GM23338 (cell line): ENCODE data around the gene KLHL25. TPM values are rescaled to one million over a fixed set of nuclear protein-coding genes. Genes with fewer than 3 reads are reported as not detected.

Experiments
- ATAC-seq: fragments of 200-7000 bp; cut with Tn5 transposase; 3 replicates; pipeline ENCODE4 v1.9.1; 2020
- DNase-seq: peaks from one replicate; pipeline ENCODE4 v3.0.0-alpha.2; 2015; ENCODE audit warnings: low spot score
- H2AFZ ChIP-seq: fragments of 200-600 bp; sonication (generic); 2 replicates; pipeline ENCODE4 v1.8.0; 2016; ENCODE audit warnings: antibody characterized with exemption, mild to moderate bottlenecking, moderate library complexity
- H3F3A ChIP-seq: fragments of 200-600 bp; sonication (generic); replicated peaks from 2 replicates; pipeline ENCODE4 v1.8.0; 2017; ENCODE audit warnings: antibody characterized with exemption, mixed run types, low read depth
- H3K27ac ChIP-seq: fragments of 200-600 bp; sonication (generic); 2 replicates; pipeline ENCODE4 v1.6.1; 2016; ENCODE audit warnings: low read depth
- H3K27me3 ChIP-seq: fragments of 200-600 bp; sonication (generic); 2 replicates; pipeline ENCODE4 v1.8.0; 2016; ENCODE audit warnings: mild to moderate bottlenecking, mixed run types, moderate library complexity; ENCODE audit not compliant: insufficient read depth
- H3K36me3 ChIP-seq: fragments of 200-600 bp; sonication (generic); 2 replicates; pipeline ENCODE4 v1.8.0; 2016; ENCODE audit warnings: mild to moderate bottlenecking; ENCODE audit not compliant: insufficient read depth
- H3K4me1 ChIP-seq: fragments of 200-600 bp; sonication (generic); 2 replicates; pipeline ENCODE4 v1.8.0; 2016; ENCODE audit warnings: mild to moderate bottlenecking, moderate library complexity; ENCODE audit not compliant: insufficient read depth
- H3K4me2 ChIP-seq: fragments of 200-600 bp; sonication (generic); 2 replicates; pipeline ENCODE4 v1.7.1; 2017; ENCODE audit warnings: mixed run types
- H3K4me3 ChIP-seq: fragments of 200-600 bp; sonication (generic); 2 replicates; pipeline ENCODE4 v1.6.1; 2016; ENCODE audit warnings: mixed run types
- H3K79me2 ChIP-seq: fragments of 200-600 bp; sonication (generic); replicated peaks from 2 replicates; pipeline ENCODE4 v1.8.0; 2017; ENCODE audit warnings: mild to moderate bottlenecking; ENCODE audit not compliant: insufficient read depth
- H3K9me2 ChIP-seq: fragments of 200-600 bp; sonication (generic); 2 replicates; pipeline ENCODE4 v1.8.0; 2017; ENCODE audit not compliant: insufficient read depth
- H4K20me1 ChIP-seq: fragments of 200-600 bp; sonication (generic); replicated peaks from 2 replicates; pipeline ENCODE4 v1.8.0; 2017; ENCODE audit warnings: mild to moderate bottlenecking; ENCODE audit not compliant: insufficient read depth
- H3K27ac Mint-ChIP-seq: 2 replicates; pipeline ENCODE4 v1.8.0; 2020; ENCODE audit warnings: inconsistent platforms, mild to moderate bottlenecking, moderate library complexity, mixed read lengths
- H3K27me3 Mint-ChIP-seq: 3 replicates; pipeline ENCODE4 v1.8.0; 2022; ENCODE audit warnings: low read depth, mild to moderate bottlenecking, moderate library complexity, mixed read lengths, inconsistent platforms; ENCODE audit not compliant: insufficient read depth, poor library complexity
- H3K36me3 Mint-ChIP-seq: 3 replicates; pipeline ENCODE4 v1.8.0; 2021; ENCODE audit warnings: low read depth, mild to moderate bottlenecking, inconsistent platforms, moderate library complexity, mixed read lengths
- H3K4me1 Mint-ChIP-seq: 3 replicates; pipeline ENCODE4 v1.8.0; 2020; ENCODE audit warnings: mild to moderate bottlenecking, inconsistent platforms, mixed read lengths
- H3K4me3 Mint-ChIP-seq: 3 replicates; pipeline ENCODE4 v1.8.0; 2021; ENCODE audit warnings: moderate library complexity, mild to moderate bottlenecking, inconsistent platforms, mixed read lengths
- H3K9me3 Mint-ChIP-seq: 3 replicates; pipeline ENCODE4 v1.8.0; 2020; ENCODE audit warnings: moderate library complexity, mild to moderate bottlenecking, inconsistent platforms, mixed read lengths
- CREB1 ChIP-seq: fragments of 250-450 bp; sonication (Bioruptor Pico); IDR thresholded peaks from 2 replicates; pipeline ENCODE4 v1.5.0; 2020; ENCODE audit warnings: low read depth, mild to moderate bottlenecking, moderate library complexity
- EZH2 ChIP-seq: fragments of 200-600 bp; sonication (generic); IDR thresholded peaks from one replicate; pipeline ENCODE4 v1.8.0; 2017; ENCODE audit warnings: antibody characterized with exemption, mild to moderate bottlenecking, low read depth; ENCODE audit not compliant: unreplicated experiment
- EZH2phosphoT487 ChIP-seq: fragments of 200-600 bp; sonication (generic); IDR thresholded peaks from one replicate; pipeline ENCODE4 v1.8.1; 2018; ENCODE audit warnings: antibody characterized with exemption; ENCODE audit not compliant: unreplicated experiment
- JUNB ChIP-seq: IDR thresholded peaks from one replicate; pipeline ENCODE4 v1.6.1; 2016; ENCODE audit warnings: antibody characterized with exemption; ENCODE audit not compliant: unreplicated experiment
- NANOG ChIP-seq: IDR thresholded peaks from 2 replicates; pipeline ENCODE4 v1.6.1; 2016; ENCODE audit warnings: antibody characterized with exemption, borderline replicate concordance
- POLR2AphosphoS5 ChIP-seq: IDR thresholded peaks from 2 replicates; pipeline ENCODE4 v1.6.1; 2016; ENCODE audit warnings: antibody characterized with exemption, low read depth
- ZNF114 ChIP-seq: fragments of 250-450 bp; sonication (Bioruptor Pico); IDR thresholded peaks from 2 replicates; pipeline ENCODE4 v1.5.0; 2020; ENCODE audit warnings: mild to moderate bottlenecking, moderate library complexity
- polyA plus RNA-seq: library from polyadenylated mRNA; unstranded; fragments of >200 nt; fragmentation: Nextera tagmentation; extraction: Ambion mirVana; gene quantifications from 2 replicates; pipeline ENCODE4 v1.2.1, GENCODE V29; 2016
- total RNA-seq: library from RNA; depleted of rRNA; stranded (reverse); fragments of >200 nt; shearing (Covaris generic); gene quantifications from 2 replicates; pipeline ENCODE4 v1.2.3, GENCODE V29; 2014
- TF ChIP-seq, protein P1 (sequence below), 2 experiments: fragments of 200-600 bp in 1 of 2; sonication (generic) in 1 of 2; conservative IDR thresholded peaks; 2 replicates each; pipeline versions ENCODE4 v1.5.1 to v1.6.1; 2016 to 2017; ENCODE audit warnings: antibody characterized with exemption in 2 of 2, low read depth in 2 of 2, mild to moderate bottlenecking in 2 of 2, moderate library complexity in 1 of 2
- TF ChIP-seq, protein P2 (sequence below): IDR thresholded peaks from 2 replicates; pipeline ENCODE4 v1.6.1; 2016; ENCODE audit warnings: antibody characterized with exemption
- TF ChIP-seq, protein P3 (sequence below): IDR thresholded peaks from one replicate; pipeline ENCODE4 v1.6.1; 2018; ENCODE audit warnings: antibody characterized with exemption; ENCODE audit not compliant: unreplicated experiment

KLHL25 gene
- total and polyA plus RNA-seq, 2 experiments from 2014 or later: 5.2 to 28.5 TPM

DNA sequence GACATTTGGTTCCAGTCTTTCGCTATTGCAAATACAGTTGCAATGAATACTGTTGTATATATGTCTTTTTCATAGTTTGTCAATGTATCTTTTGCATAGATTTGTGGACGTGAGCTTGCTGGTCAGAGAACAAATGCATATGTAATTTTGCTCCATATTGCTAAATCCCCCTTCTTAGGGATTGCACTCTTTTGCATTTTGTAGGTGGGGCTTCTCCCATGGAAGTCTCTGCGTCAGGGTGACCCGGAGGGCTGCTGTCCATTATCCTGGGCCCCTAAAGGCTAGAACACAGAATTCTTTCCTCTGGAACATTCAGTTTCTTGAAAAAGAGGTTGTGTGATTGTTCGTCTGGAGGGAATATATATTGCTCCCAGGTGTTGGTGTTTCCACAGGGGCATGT, 25.2 kb upstream of the KLHL25 start (continued):
- TF ChIP-seq, protein P1, sequence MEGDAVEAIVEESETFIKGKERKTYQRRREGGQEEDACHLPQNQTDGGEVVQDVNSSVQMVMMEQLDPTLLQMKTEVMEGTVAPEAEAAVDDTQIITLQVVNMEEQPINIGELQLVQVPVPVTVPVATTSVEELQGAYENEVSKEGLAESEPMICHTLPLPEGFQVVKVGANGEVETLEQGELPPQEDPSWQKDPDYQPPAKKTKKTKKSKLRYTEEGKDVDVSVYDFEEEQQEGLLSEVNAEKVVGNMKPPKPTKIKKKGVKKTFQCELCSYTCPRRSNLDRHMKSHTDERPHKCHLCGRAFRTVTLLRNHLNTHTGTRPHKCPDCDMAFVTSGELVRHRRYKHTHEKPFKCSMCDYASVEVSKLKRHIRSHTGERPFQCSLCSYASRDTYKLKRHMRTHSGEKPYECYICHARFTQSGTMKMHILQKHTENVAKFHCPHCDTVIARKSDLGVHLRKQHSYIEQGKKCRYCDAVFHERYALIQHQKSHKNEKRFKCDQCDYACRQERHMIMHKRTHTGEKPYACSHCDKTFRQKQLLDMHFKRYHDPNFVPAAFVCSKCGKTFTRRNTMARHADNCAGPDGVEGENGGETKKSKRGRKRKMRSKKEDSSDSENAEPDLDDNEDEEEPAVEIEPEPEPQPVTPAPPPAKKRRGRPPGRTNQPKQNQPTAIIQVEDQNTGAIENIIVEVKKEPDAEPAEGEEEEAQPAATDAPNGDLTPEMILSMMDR (conservative IDR thresholded peaks at IDR 0.05; ENCODE audit: low read depth in 2 of 2): no peak
- TF ChIP-seq ZNF114 (CRISPR knock-in tag) (no peak), NANOG (no peak)

DNA sequence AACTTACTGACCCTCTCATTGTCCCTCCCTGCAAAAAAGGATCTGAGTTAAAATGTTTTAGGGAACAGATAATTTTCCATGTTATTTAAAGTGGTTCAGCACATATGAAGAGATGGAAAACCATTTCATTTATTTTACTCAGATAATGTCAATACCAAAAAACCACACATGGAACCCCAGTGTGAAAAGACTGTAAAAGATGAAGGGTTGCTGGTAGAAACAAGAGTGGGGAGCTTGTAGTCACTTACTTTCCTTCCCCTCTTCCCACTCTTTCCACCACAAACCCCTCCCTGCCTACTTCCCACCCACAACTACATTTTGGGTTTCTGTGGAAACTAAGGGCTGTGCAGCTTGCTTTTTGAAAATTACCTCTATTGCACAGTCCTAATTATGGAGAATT, 18.5 kb upstream of the KLHL25 start:
- Histone ChIP-seq H3K27ac (no peak overlapping the region), H3K4me3 (no peak overlapping the region), H3K4me1 (no peaks in the 10 kb centered on the region), H3K36me3 (no peaks in the 10 kb centered on the region), H2AFZ (no peak overlapping the region), H3K4me2 (no peak overlapping the region), H3K27me3 (no peaks in the 10 kb centered on the region), H3F3A (no peaks in the 10 kb centered on the region), H4K20me1 (no peaks in the 10 kb centered on the region), H3K79me2 (no peaks in the 10 kb centered on the region), H3K9me2 (no peaks in the 10 kb centered on the region)
- Mint-ChIP-seq H3K36me3 (no peaks in the 10 kb centered on the region), H3K4me3 (no peak overlapping the region), H3K9me3 (peaks cover 4% of the 10 kb centered on the region; the same call in 1 of the 3 replicates), H3K4me1 (no peaks in the 10 kb centered on the region), H3K27ac (no peak overlapping the region), H3K27me3 (no peaks in the 10 kb centered on the region)
- DNase-seq (no peak), ATAC-seq (no peak)
- TF ChIP-seq, protein P2, sequence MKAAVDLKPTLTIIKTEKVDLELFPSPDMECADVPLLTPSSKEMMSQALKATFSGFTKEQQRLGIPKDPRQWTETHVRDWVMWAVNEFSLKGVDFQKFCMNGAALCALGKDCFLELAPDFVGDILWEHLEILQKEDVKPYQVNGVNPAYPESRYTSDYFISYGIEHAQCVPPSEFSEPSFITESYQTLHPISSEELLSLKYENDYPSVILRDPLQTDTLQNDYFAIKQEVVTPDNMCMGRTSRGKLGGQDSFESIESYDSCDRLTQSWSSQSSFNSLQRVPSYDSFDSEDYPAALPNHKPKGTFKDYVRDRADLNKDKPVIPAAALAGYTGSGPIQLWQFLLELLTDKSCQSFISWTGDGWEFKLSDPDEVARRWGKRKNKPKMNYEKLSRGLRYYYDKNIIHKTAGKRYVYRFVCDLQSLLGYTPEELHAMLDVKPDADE: no peak
- TF ChIP-seq ZNF114 (CRISPR knock-in tag): no peak
- TF ChIP-seq JUNB: no peak
- TF ChIP-seq CREB1 (CRISPR knock-in tag): no peak
- TF ChIP-seq EZH2phosphoT487: no peak
- no peak for TF ChIP-seq NANOG
- TF ChIP-seq EZH2: no peak
- TF ChIP-seq POLR2AphosphoS5: no peak
- TF ChIP-seq, protein P3, sequence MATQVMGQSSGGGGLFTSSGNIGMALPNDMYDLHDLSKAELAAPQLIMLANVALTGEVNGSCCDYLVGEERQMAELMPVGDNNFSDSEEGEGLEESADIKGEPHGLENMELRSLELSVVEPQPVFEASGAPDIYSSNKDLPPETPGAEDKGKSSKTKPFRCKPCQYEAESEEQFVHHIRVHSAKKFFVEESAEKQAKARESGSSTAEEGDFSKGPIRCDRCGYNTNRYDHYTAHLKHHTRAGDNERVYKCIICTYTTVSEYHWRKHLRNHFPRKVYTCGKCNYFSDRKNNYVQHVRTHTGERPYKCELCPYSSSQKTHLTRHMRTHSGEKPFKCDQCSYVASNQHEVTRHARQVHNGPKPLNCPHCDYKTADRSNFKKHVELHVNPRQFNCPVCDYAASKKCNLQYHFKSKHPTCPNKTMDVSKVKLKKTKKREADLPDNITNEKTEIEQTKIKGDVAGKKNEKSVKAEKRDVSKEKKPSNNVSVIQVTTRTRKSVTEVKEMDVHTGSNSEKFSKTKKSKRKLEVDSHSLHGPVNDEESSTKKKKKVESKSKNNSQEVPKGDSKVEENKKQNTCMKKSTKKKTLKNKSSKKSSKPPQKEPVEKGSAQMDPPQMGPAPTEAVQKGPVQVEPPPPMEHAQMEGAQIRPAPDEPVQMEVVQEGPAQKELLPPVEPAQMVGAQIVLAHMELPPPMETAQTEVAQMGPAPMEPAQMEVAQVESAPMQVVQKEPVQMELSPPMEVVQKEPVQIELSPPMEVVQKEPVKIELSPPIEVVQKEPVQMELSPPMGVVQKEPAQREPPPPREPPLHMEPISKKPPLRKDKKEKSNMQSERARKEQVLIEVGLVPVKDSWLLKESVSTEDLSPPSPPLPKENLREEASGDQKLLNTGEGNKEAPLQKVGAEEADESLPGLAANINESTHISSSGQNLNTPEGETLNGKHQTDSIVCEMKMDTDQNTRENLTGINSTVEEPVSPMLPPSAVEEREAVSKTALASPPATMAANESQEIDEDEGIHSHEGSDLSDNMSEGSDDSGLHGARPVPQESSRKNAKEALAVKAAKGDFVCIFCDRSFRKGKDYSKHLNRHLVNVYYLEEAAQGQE: no peak
